Central memory CD8-positive, alpha-beta T cell (primary cell): ENCODE measurements around the gene CCDC9B.

Source experiments
- ATAC-seq: fragments of 150-1000 bp; cut with Tn5 transposase; replicated peaks from 2 replicates; pipeline ENCODE4 v1.10.0; 2022; ENCODE audit warnings: mild to moderate bottlenecking, moderate FRiP score, moderate number of reproducible peaks; ENCODE audit not compliant: poor library complexity, severe bottlenecking; ENCODE audit errors: extremely low read depth
- DNase-seq, 2 donors: peaks; one replicate each; pipeline ENCODE4 v3.0.0; 2021; ENCODE audit warnings: low spot score in 2 of 2
- H3K27ac Mint-ChIP-seq: one replicate; pipeline ENCODE4 v1.8.0; 2022; ENCODE audit warnings: low read depth, mild to moderate bottlenecking, moderate library complexity, mixed read lengths
- H3K27me3 Mint-ChIP-seq: one replicate; pipeline ENCODE4 v1.8.0; 2022; ENCODE audit warnings: mixed read lengths
- H3K36me3 Mint-ChIP-seq: one replicate; pipeline ENCODE4 v1.8.0; 2022; ENCODE audit warnings: mild to moderate bottlenecking, moderate library complexity, mixed read lengths; ENCODE audit not compliant: insufficient read depth
- H3K4me1 Mint-ChIP-seq: one replicate; pipeline ENCODE4 v1.8.0; 2022; ENCODE audit warnings: mixed read lengths
- H3K4me3 Mint-ChIP-seq: one replicate; pipeline ENCODE4 v1.8.0; 2022; ENCODE audit warnings: mild to moderate bottlenecking, moderate library complexity, mixed read lengths
- H3K9me3 Mint-ChIP-seq: one replicate; pipeline ENCODE4 v1.8.0; 2022; ENCODE audit warnings: mixed read lengths

The CCDC9B gene

DNA sequence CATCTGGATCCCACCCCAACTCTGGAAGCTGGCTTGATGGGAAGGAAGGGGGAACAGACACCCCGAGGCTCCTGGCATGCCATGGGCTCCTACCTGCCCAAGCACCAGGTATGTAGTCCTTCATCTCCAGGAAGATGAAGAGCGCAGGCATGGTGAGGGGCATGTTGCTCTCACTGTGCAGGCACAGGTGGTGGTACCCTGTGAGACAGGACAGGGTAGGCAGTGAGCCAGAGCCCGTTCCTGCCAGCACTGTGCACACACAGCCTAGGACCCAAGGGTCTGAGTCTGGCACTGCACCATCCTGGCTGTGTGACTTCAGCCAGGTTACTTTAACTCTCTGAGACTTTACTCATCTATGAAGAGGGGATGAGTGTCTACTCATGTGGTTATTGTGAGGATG lies 48.5 kb downstream of the CCDC9B start:
- Mint-ChIP-seq H3K9me3 (no peaks in the 10 kb centered on the region), H3K27me3 (no peaks in the 10 kb centered on the region), H3K27ac (no peak overlapping the region), H3K4me1 (no peaks in the 10 kb centered on the region), H3K36me3 (peaks cover 15% of the 10 kb centered on the region), H3K4me3 (no peak overlapping the region)
- no peak for ATAC-seq
- DNase-seq = no peak

DNA sequence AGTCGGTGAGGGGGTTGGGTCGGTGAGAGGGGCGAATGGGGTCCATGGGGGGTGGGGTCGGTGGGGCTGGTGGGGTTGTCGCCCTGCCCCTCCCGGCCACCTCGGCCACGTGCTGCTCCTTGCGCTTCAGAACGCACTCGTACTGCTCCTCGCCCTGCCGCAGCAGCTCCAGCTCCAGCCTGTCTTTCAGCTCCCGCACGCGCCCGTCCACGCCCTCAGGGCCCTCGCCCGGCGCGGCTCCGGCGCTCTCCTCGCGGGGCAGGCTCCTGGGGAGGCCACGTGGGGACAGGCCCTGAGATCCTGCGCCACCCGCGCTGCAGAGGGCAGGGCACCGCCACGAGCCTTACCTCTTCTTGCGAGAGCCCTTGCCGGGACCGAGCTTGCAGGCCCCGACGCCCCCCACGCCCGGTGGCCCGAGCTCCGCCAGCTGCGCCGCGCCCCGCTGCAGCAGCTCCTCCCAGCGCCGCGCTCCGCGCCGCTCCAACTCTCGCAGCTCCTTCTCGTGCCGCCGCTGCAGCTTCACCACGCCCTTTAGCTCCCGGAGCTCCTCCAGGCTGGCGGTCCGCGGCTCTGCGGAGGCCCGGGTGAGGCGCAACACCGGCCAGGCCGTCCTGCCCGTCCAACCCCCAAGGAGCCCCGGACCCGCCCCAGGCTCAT lies 49.7 kb downstream of the CCDC9B start:
- H3K4me3 Mint-ChIP-seq = no peak overlapping the region
- no peaks in the 10 kb centered on the region for H3K27me3 Mint-ChIP-seq
- H3K27ac Mint-ChIP-seq = no peak overlapping the region
- H3K9me3 Mint-ChIP-seq = no peaks in the 10 kb centered on the region
- H3K4me1 Mint-ChIP-seq = no peaks in the 10 kb centered on the region
- peaks cover 11% of the 10 kb centered on the region for H3K36me3 Mint-ChIP-seq
- DNase-seq (no peak), ATAC-seq (no peak)

DNA sequence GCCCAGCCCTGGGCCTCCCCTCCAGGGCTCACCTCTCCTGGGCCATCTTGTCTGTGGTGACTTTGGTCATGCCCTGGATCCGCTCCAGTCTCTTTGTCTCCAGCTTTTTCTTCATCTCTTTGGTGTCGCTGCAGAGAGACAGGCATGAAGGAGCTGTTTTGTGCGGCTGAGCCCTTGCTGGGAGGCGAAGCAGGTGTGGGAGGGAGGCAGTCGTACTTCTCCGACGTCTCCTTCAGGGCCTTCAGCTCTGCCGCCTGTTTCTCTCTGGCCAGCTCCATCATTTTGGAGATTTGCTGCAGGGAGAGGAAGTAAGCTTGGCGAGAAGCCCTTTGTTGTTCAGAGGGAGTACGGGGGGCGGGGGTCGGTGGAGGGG lies 50.2 kb downstream of the CCDC9B start:
- no peak for DNase-seq
- Mint-ChIP-seq H3K4me3 (no peak overlapping the region), H3K27ac (no peak overlapping the region)

DNA sequence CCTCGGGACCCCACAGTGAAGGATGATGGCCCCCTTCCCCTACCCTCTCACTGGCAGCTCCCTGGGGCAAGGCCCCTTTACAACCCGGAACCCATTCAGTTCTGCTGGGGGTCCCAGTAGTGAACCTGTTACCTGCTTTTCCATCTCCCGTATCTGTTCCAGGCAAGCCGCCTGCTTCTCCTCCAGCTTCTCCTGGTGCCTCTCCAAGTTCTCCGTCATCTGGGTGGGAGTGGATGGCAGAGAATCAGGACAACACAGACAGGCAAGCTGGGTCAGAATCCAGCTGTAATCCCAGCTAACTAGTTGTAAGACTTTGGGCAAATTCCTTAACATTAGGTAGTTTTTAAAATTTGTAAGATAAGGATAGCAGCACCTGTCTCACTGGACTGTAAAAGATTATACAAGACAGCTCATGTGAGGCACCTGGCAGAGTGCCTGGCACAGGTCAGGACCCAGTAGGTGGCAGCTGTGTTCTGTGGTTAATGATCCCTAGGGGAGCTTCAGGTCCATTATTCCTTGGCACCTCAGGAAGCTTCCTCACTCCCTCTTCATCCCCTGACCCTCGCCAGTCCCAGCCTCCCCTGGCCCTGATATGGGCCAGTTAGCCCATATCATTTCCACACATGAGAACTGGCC lies 51.5 kb downstream of the CCDC9B start:
- Mint-ChIP-seq H3K4me1 (no peaks in the 10 kb centered on the region), H3K4me3 (no peak overlapping the region), H3K36me3 (peaks cover 6% of the 10 kb centered on the region), H3K27ac (no peak overlapping the region), H3K9me3 (no peaks in the 10 kb centered on the region), H3K27me3 (no peaks in the 10 kb centered on the region)
- ATAC-seq (no peak), DNase-seq (no peak)

More for the DNA sequence above, 50.2 kb downstream of the CCDC9B start:
- no peak for ATAC-seq
- no peaks in the 10 kb centered on the region for H3K4me1 Mint-ChIP-seq
- H3K27me3 Mint-ChIP-seq = no peaks in the 10 kb centered on the region
- no peaks in the 10 kb centered on the region for H3K9me3 Mint-ChIP-seq
- peaks cover 11% of the 10 kb centered on the region for H3K36me3 Mint-ChIP-seq

DNA sequence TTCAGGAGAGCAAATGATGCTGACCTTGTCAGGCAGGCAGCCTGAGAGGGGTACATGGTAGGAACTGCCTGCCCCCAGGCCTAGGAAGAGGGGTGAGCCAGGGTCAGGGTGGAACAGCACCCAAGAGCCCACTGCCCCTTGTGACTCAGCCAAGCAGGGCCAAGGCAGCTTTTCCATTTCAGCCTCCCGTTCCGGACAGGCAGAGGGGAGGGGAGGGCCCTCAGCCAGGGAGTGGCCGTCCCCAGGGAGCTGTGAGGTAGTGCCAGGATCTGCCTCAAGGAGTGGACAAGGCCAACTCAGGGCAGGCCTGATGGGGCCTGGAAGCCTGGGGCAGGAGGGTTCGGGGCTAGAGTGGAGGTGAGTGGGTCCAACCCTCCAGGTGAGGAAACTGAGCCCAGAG lies 52.8 kb downstream of the CCDC9B start:
- ATAC-seq (no peak), DNase-seq (no peak)
- H3K4me3 Mint-ChIP-seq = no peak overlapping the region
- H3K9me3 Mint-ChIP-seq = no peaks in the 10 kb centered on the region
- H3K27me3 Mint-ChIP-seq = no peaks in the 10 kb centered on the region
- peaks cover 3% of the 10 kb centered on the region for H3K36me3 Mint-ChIP-seq
- H3K4me1 Mint-ChIP-seq = no peaks in the 10 kb centered on the region
- no peak overlapping the region for H3K27ac Mint-ChIP-seq

DNA sequence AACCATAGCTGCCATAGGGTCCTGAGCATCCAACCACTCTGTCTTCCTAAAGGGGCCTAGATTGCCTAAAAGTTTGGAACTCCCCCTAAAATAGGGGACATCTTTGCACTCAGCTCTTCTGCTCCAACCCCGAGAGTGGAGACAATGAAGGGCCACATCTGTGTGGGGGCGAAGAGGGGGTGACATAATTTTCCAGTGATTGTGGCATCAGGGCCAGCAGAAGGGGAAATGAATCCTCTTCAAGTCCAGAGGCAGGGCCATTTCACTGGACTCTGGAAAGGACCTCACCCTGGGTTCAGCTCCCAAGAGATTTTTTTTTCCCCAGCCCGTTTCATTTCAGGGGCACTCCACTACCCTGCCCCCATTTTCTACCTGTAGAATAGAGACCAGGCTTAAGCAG lies 53.2 kb downstream of the CCDC9B start:
- H3K4me1 Mint-ChIP-seq = no peaks in the 10 kb centered on the region
- no peaks in the 10 kb centered on the region for H3K27me3 Mint-ChIP-seq
- ATAC-seq (no peak), DNase-seq (no peak)
- H3K27ac Mint-ChIP-seq = no peak overlapping the region
- H3K36me3 Mint-ChIP-seq = peaks cover 3% of the 10 kb centered on the region
- H3K9me3 Mint-ChIP-seq = no peaks in the 10 kb centered on the region
- H3K4me3 Mint-ChIP-seq = no peak overlapping the region

DNA sequence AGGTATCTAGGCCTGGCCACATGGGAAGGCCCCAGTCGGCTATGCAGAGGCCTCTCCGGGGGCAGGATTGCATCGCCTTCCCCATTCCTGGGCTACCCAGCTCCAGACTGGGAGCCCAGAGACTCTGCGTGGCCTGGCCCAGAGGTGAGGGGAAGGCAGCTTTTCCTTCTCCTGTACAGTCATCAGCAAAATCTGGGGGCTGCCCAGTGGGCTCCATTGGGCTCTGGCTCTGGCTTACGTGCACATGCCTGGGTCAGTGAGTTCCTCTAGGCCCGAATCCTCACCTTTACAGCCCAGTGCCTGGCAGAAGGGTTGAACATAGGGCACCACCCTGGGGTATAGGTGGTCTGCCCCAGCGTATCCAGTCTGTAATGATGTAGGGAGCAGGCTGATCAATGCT lies 53.9 kb downstream of the CCDC9B start:
- Mint-ChIP-seq H3K4me3 (no peak overlapping the region), H3K4me1 (no peaks in the 10 kb centered on the region), H3K27ac (no peak overlapping the region), H3K27me3 (no peaks in the 10 kb centered on the region), H3K9me3 (no peaks in the 10 kb centered on the region), H3K36me3 (peaks cover 3% of the 10 kb centered on the region)
- DNase-seq (no peak), ATAC-seq (no peak)

DNA sequence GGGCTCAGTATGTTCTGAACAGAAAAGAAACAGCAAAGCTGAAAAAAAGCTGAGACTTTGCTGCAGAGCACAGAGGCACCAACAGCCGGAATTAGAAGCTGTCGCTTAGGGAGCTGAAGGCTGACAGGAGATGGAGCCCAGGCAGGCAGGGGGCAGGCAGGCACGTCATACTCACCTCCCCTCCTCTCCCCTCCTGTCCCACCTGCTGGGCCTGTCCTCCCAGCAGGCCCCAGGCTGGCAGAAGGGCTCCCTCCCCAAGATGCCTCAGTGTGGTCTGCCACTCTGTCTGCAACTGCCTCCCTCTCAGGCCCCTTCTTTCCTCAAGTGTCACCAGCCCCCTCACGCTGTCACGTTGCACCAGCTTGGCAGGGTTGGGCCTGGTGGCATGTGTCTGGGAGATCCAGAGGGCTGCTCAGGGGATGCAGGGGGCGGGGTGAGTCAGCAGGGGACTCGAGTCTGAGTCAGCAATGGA lies 54.6 kb downstream of the CCDC9B start:
- Mint-ChIP-seq H3K27ac (no peak overlapping the region), H3K27me3 (peaks cover 2% of the 10 kb centered on the region), H3K4me1 (no peaks in the 10 kb centered on the region), H3K36me3 (peaks cover 3% of the 10 kb centered on the region), H3K9me3 (no peaks in the 10 kb centered on the region), H3K4me3 (no peak overlapping the region)
- no peak for DNase-seq
- ATAC-seq = no peak

DNA sequence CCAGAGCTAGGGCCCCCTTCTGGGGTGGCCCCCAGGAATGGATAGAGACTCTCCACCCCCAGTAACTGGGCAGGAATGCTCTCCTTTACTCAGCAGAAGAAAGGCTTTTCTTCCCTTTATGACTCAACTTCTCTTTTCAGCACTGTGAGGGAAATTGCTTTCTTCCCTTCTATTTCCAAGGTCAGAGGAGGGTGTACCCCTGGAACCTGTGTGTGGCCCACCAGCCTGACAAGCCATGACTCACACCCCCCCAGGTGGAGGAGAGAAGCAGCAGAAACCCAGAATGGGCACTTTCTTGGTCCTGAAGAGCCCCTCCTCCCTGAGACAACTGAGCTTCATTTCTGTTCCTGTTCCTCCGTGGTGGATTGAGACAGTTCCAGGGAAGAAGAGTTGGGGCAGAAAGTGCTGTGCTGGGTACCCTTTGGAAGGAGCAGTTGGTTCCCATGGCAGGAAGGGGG lies 55.2 kb downstream of the CCDC9B start:
- Mint-ChIP-seq H3K27me3 (peaks cover 7% of the 10 kb centered on the region), H3K4me1 (no peaks in the 10 kb centered on the region), H3K36me3 (peaks cover 5% of the 10 kb centered on the region), H3K27ac (no peak overlapping the region), H3K9me3 (no peaks in the 10 kb centered on the region), H3K4me3 (no peak overlapping the region)
- no peak for ATAC-seq
- DNase-seq = no peak

DNA sequence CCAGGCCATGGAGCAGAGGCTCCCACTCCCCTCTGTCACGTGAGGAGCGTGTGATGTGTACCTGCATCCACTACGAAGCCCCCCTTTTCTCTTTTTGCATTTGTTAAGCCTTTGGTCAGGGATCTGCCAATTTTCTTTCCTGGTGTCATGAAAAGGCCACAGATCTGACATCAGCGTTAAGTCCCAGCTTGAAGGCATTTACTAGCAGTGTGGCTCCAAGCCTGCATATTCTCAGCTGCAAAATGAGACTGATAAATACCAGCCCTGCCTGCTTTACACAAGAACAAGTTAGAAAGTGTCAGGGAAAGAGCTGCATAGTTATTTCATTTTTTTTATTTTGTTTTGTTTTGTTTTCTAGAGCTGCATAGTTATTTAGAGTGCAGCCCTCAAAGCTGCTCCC lies 55.6 kb downstream of the CCDC9B start:
- H3K36me3 Mint-ChIP-seq = peaks cover 5% of the 10 kb centered on the region
- H3K4me3 Mint-ChIP-seq = no peak overlapping the region
- ATAC-seq (no peak), DNase-seq (no peak)
- H3K4me1 Mint-ChIP-seq = no peaks in the 10 kb centered on the region
- no peak overlapping the region for H3K27ac Mint-ChIP-seq
- no peaks in the 10 kb centered on the region for H3K9me3 Mint-ChIP-seq
- H3K27me3 Mint-ChIP-seq = peaks cover 12% of the 10 kb centered on the region

DNA sequence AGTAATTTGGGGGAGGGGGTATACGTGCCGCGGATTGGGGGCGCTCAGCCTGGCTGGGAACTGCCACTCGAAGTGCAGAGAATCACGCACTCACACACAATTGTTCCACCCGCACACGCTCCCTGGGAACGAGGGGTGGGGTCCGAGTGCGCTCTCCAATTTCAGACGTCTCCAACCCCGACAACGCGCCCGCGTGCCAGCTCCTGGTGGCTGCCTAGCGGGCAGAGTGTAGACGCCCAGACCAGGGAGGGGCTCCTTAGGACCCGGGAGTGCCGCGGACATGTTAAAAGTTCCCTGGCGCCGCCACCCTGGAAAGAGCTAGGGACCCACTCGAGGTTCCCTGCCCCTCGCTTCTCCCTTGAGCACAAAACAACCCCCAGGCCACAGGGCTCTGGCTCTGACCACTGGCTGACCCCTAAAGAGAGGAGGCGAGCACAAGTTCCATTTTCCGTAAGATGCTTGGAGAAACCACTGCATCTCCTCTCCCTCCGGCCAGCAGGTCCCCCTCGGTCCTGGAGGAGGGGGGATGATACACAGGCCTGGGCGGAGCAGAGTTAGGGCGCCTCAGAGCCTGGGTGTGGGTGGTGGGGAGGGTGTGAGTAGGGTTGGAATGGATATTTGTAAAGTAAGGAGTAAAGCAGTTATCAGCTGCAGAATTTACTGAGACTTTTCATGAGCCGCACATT lies 57.0 kb downstream of the CCDC9B start:
- ATAC-seq = no peak
- Mint-ChIP-seq H3K9me3 (no peaks in the 10 kb centered on the region), H3K4me3 (peak overlapping the region; percentile 76), H3K4me1 (no peaks in the 10 kb centered on the region), H3K36me3 (peaks cover 2% of the 10 kb centered on the region), H3K27me3 (peaks cover 15% of the 10 kb centered on the region), H3K27ac (no peak overlapping the region)
- DNase-seq = no peak

DNA sequence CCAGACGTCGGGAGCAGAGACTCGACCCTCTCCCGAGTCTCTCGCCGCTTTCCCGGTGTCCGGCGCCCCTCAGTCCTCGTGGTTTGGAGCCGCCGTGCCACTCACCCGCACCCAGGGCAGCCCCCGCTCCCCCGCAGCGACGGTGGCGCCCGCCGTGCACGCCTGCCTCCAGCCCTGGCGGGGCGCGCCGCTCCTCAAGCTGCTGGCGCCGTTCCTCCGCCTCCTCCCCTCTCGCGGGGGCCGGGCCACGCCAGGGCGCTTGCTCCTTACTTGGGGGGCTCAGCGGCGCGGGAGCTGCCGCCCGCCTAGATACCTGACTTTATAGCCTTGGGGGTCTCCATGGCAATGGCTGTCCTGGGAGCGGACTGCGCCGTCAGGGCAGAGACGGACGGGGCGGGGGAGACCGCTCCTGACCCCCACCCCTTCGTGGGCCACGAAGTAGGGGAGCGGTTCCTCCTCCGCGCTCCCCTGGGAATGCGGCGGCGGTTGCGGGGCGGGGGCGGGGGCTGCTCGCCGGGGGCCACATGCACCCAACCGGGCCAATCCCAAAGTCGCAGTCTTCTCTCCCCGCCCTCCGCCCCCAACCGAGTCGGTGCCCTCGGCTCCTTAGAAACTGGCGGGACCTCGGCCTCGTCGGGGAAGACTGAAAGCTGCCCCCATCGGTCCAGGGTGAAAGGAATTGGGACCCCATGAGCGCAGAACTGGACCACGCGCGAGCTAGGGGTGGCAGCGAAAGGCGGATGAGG lies 57.7 kb downstream of the CCDC9B start, which contains the start of gene ANKRD63:
TSS of gene ANKRD63 (minus strand) at position 196 of the 746 bp plus-strand sequence. CDS start 478 bp downstream, outside the sequence.
- H3K27ac Mint-ChIP-seq = no peak within 1 kb of the TSS
- peaks cover 22% of the 10 kb centered on the region for H3K27me3 Mint-ChIP-seq
- H3K9me3 Mint-ChIP-seq = no peaks in the 10 kb centered on the region
- no peaks in the 10 kb centered on the region for H3K4me1 Mint-ChIP-seq
- peak within 1 kb of the TSS; percentile 76 for H3K4me3 Mint-ChIP-seq
- DNase-seq = no peak
- peaks cover 2% of the 10 kb centered on the region for H3K36me3 Mint-ChIP-seq
- peak; percentile 70 for ATAC-seq
